Astrocyte (in vitro differentiated cells and primary cell): ENCODE measurements around the gene CEP131.

Experiments used
- CTCF ChIP-seq: IDR thresholded peaks from 2 replicates; pipeline ENCODE4 v1.5.1; 2011; ENCODE audit warnings: low read depth, mild to moderate bottlenecking, inconsistent platforms, low read length, moderate library complexity; ENCODE audit not compliant: insufficient read depth
- EZH2 ChIP-seq: IDR thresholded peaks from 2 replicates; pipeline ENCODE4 v1.6.1; 2012; ENCODE audit warnings: mild to moderate bottlenecking, low read length, inconsistent platforms; ENCODE audit not compliant: insufficient read depth

- TF ChIP-seq CTCF (no peak), EZH2 (no peak)
These were observed 55.6 kb downstream of the CEP131 start for GRCh38 chr17:81167194-81167524.
